ENCODE measurements around the gene HTR2C. TPM values are rescaled to one million over a fixed set of nuclear protein-coding genes. Genes with fewer than 3 reads are reported as not detected.

Gene HTR2C
- total RNA-seq, 1 donor from 2014 or later: 1.4 TPM

DNA sequence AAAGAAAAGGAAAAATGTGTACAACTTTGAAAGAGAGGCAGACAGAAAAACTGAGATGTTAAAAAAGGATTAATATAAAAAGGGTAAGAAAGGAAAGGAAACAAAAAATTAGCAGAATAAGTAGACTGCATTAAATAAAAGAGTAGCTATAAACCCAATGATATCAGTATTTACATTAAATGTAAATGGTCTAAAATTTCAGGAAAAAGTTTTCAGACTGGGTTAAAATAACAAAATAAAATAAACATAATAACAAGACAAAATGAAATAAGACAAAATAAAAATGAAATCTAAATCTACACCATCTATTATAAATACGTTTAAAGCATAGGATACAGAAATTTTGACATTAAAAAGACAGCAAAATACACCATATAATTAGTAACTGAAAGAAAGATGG, 199.0 kb downstream of the HTR2C start:
- no peak for TF ChIP-seq EZH2phosphoT487 (IDR thresholded peaks at IDR 0.05)
- TF ChIP-seq, protein P1, sequence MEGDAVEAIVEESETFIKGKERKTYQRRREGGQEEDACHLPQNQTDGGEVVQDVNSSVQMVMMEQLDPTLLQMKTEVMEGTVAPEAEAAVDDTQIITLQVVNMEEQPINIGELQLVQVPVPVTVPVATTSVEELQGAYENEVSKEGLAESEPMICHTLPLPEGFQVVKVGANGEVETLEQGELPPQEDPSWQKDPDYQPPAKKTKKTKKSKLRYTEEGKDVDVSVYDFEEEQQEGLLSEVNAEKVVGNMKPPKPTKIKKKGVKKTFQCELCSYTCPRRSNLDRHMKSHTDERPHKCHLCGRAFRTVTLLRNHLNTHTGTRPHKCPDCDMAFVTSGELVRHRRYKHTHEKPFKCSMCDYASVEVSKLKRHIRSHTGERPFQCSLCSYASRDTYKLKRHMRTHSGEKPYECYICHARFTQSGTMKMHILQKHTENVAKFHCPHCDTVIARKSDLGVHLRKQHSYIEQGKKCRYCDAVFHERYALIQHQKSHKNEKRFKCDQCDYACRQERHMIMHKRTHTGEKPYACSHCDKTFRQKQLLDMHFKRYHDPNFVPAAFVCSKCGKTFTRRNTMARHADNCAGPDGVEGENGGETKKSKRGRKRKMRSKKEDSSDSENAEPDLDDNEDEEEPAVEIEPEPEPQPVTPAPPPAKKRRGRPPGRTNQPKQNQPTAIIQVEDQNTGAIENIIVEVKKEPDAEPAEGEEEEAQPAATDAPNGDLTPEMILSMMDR (IDR thresholded peaks at IDR 0.05): no peak
- TF ChIP-seq EZH2 (IDR thresholded peaks at IDR 0.05): no peak
- Mint-ChIP-seq H3K27me3 (ENCODE audit: insufficient read depth, low read depth) (no peaks in the 10 kb centered on the region), H3K4me1 (no peaks in the 10 kb centered on the region), H3K27ac (no peak overlapping the region), H3K36me3 (no peaks in the 10 kb centered on the region), H3K9me3 (no peaks in the 10 kb centered on the region), H3K4me3 (no peak overlapping the region)
- peaks cover 14% of the 10 kb centered on the region for H3K9me3 ChIP-seq (ENCODE audit: low read depth)
- H3K4me1 ChIP-seq: no peaks in the 10 kb centered on the region
- H3F3A ChIP-seq (ENCODE audit: low read depth): no peaks in the 10 kb centered on the region
- no peak overlapping the region for H3K27ac ChIP-seq
- H3K27me3 ChIP-seq: no peaks in the 10 kb centered on the region
- H3K4me2 ChIP-seq: no peak overlapping the region
- H3K9ac ChIP-seq: no peak overlapping the region
- no peak for DNase-seq (ENCODE audit: low spot score)
- no peaks in the 10 kb centered on the region for H4K20me1 ChIP-seq (ENCODE audit: low read depth)
- H3K4me3 ChIP-seq: no peak overlapping the region
- H3K79me2 ChIP-seq (ENCODE audit: low read depth): no peaks in the 10 kb centered on the region
- no peak overlapping the region for H2AFZ ChIP-seq (replicated peaks)
- no peaks in the 10 kb centered on the region for H3K36me3 ChIP-seq

DNA sequence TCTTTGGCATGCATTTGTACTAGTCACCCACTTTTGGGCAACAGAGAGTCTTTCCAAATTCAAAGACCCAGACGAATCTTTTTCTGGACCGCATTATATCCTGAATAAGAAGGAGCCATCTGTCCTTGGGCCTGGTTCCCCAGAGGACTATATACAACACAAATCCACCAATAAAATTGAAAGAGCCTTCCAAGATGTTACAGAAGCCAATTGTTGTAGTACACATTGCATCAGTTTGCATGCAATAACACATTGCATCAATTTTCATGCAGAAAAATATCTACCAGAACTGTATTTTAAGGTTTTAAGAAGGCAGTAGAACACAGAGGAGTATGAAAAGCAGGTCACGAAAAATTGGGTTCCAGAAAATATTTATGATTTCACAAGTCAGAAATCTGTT, 203.2 kb downstream of the HTR2C start:
- H3K4me2 ChIP-seq: no peak overlapping the region
- no peak for DNase-seq (ENCODE audit: low spot score)
- H3F3A ChIP-seq (ENCODE audit: low read depth): no peaks in the 10 kb centered on the region
- H3K9me3 ChIP-seq (ENCODE audit: low read depth): peaks cover 14% of the 10 kb centered on the region
- no peaks in the 10 kb centered on the region for H3K36me3 ChIP-seq
- H3K27ac ChIP-seq: no peak overlapping the region
- Mint-ChIP-seq H3K9me3 (no peaks in the 10 kb centered on the region), H3K27me3 (ENCODE audit: insufficient read depth, low read depth) (no peaks in the 10 kb centered on the region), H3K4me1 (no peaks in the 10 kb centered on the region), H3K36me3 (no peaks in the 10 kb centered on the region), H3K4me3 (no peak overlapping the region), H3K27ac (no peak overlapping the region)
- H3K27me3 ChIP-seq: no peaks in the 10 kb centered on the region
- H3K4me1 ChIP-seq: no peaks in the 10 kb centered on the region
- H2AFZ ChIP-seq (replicated peaks): no peak overlapping the region
- H3K79me2 ChIP-seq (ENCODE audit: low read depth): no peaks in the 10 kb centered on the region
- H3K9ac ChIP-seq: no peak overlapping the region
- TF ChIP-seq EZH2phosphoT487 (IDR thresholded peaks at IDR 0.05): no peak
- TF ChIP-seq, protein P1 (IDR thresholded peaks at IDR 0.05): no peak
- TF ChIP-seq EZH2 (IDR thresholded peaks at IDR 0.05): no peak
- no peak overlapping the region for H3K4me3 ChIP-seq
- no peaks in the 10 kb centered on the region for H4K20me1 ChIP-seq (ENCODE audit: low read depth)

DNA sequence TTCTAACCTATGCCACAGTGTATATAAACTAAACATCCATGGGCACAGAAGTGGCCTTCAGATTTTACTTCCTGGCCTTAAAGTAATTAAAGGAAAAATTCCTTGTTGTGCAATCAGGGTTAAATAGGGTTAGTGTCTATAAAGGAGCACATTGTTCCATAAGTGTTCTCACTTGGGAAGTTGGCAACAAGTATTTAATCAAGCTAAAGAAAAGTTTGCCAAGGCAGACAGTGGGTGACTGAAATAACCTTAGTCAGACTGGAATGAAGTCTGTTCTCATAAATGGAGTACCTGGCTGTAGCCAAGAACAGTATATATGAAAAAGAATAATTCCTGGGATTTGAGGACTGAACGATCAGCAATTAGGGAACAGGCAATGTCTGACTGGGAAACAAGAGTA, 213.6 kb downstream of the HTR2C start:
- Mint-ChIP-seq H3K4me3 (no peak overlapping the region), H3K4me1 (no peaks in the 10 kb centered on the region), H3K27ac (no peak overlapping the region), H3K9me3 (peaks cover 2% of the 10 kb centered on the region), H3K27me3 (ENCODE audit: insufficient read depth, low read depth) (no peaks in the 10 kb centered on the region), H3K36me3 (no peaks in the 10 kb centered on the region)
- Histone ChIP-seq H3K27me3 (no peaks in the 10 kb centered on the region), H3K9ac (no peak overlapping the region), H3K79me2 (ENCODE audit: low read depth) (no peaks in the 10 kb centered on the region), H3K4me1 (no peaks in the 10 kb centered on the region), H3F3A (ENCODE audit: low read depth) (no peaks in the 10 kb centered on the region), H3K36me3 (no peaks in the 10 kb centered on the region), H3K27ac (no peak overlapping the region), H3K4me3 (no peak overlapping the region), H2AFZ (replicated peaks) (no peak overlapping the region), H3K4me2 (no peak overlapping the region), H4K20me1 (ENCODE audit: low read depth) (no peaks in the 10 kb centered on the region), H3K9me3 (ENCODE audit: low read depth) (no peaks in the 10 kb centered on the region)
- TF ChIP-seq EZH2phosphoT487 (IDR thresholded peaks at IDR 0.05): no peak
- TF ChIP-seq, protein P1 (IDR thresholded peaks at IDR 0.05): no peak
- TF ChIP-seq EZH2 (IDR thresholded peaks at IDR 0.05): no peak
- DNase-seq (ENCODE audit: low spot score): no peak
